Right ventricle myocardium superior (tissue), 1 donor: ENCODE measurements around the gene C8G. TPM values are rescaled to one million over a fixed set of nuclear protein-coding genes. Genes with fewer than 3 reads are reported as not detected.

Experiments
- ATAC-seq: fragments of 200-7000 bp; cut with Tn5 transposase; one replicate; pipeline ENCODE4 v1.9.1; 2020; ENCODE audit warnings: mild to moderate bottlenecking; ENCODE audit not compliant: poor library complexity
- DNase-seq: peaks from one replicate; pipeline ENCODE4 v3.0.0-alpha.2; 2020
- intact Hi-C: fragments of 100-400 bp; cut with DNase I; formaldehyde crosslinking; loops from one replicate; pipeline ENCODE4 v1.11.2; 2022
- total RNA-seq: library from RNA; stranded (reverse); fragmentation: NEBNext Ultra II Directional; extraction: Animal tissue kit (Norgen Biotek cat#: 25700); gene quantifications from one replicate; pipeline ENCODE4 v1.2.1, GENCODE V29; 2021
- donor health status: DM: no; HTN: yes; CAD: no; lungs with severe emphysema.

The C8G gene
- total RNA-seq, 1 donor from 2014 or later: 1.1 TPM

DNA sequence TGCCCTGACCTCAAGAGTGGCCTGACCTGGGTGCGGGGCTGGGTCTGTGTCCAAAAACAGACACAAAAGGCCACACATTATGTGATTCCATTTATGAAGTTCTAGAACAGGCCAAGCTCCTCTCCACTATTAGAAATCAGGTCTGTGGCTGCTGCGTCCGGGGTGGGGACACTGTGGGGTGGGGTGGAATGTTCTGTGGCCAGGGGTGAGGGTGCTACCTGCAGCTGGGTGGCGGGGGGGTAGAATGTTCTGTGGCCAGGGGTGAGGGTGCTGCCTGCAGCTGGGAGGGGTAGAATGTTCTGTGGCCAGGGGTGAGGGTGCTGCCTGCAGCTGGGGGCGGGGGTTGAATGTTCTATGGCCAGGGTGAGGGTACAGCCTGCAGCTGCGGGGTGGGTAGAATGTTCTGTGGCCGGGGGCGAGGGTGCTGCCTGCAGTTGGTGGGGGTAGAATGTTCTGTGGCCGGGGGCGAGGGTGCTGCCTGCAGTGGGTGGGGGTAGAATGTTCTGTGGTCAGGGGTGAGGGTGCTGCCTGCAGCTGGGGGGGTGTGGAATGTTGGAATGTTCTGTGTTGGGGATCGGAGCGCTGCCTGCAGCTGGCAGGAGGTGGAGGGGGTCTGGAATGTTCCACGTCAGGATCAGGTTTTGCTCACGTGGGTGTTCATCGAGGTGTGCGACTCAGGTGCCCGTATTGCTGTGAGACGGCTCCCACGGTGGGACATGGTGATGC lies 15.3 kb downstream of the C8G start:
- intact Hi-C loops: no loop called here
- ATAC-seq: no peak
- no peak for DNase-seq

DNA sequence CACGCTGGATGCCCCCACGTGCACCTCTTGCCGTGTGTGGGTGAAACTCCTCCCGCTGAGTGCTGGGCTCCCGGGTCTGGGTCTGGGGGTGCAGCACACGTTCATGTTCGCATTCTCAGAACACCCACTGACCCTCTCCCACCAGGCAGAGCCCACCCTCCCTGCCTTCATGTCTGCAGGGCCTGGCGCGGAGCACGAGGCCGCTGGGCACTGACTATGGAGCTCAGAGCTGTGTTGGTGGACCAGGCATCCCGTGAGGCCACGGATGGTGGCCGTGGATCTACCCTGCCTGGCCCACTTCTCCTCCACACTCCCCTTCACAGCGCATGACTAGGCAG lies 15.9 kb downstream of the C8G start:
- no peak for ATAC-seq
- no peak for DNase-seq
- intact Hi-C loops: no loop called here

DNA sequence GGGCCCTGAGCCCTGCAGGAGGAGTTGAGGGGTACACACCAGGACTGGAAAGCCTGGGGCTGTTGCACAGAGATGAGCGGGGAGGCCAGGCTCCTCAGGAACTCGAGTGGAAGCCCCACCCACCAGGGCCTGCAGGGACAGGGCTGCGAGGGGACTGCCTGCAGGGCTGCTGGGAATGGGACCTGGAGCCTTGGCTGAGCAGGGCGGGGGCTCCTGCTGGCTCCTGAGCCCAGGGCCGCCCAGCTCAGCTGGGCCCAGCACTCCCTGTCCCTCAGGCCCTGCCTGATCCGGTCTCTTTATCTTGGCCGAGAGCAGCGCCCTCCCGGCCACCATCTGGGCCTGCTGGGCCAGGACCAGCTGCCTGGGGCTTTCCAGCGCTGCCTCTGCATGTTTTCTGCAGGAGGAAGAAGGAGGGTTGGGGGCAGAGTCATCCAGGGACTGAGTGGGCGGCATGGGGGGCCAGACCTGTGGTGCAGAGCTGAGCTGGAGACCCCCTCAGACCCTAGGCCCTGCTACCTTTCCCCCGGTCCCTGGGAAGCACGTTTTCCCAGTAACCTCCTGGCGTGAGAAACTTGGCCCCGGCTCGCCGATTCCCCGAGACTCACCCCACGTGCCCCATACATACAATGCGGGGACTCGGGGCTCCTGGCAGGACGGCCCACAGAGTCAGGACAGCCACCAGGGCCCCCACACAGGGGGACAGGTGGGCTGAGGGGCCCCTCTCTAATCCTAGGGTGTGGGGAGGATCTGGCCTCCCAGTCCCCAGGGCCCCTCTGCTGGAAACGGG lies 16.4 kb downstream of the C8G start:
- DNase-seq: peak; percentile 80
- peak; percentile 77 for ATAC-seq
- intact Hi-C loops: no loop called here

GRCh38 chr9:136962163-136962562 lies 17.1 kb downstream of the C8G start:
- ATAC-seq: no peak
- intact Hi-C loops: no loop called here
- DNase-seq: no peak

- intact Hi-C loops: no loop called here
- DNase-seq (no peak), ATAC-seq (no peak)
Observed at GRCh38 chr9:136962701-136963248, 17.7 kb downstream of the C8G start.

- no peak for DNase-seq
- ATAC-seq: no peak
- intact Hi-C loops: no loop called here
Observed at GRCh38 chr9:136963341-136963740, 18.3 kb downstream of the C8G start.

- ATAC-seq: no peak
- DNase-seq: no peak
- intact Hi-C loops: no loop called here
Observed at GRCh38 chr9:136963751-136964150, 18.7 kb downstream of the C8G start.

GRCh38 chr9:136964171-136964689 lies 19.2 kb downstream of the C8G start:
- no peak for ATAC-seq
- DNase-seq: no peak
- intact Hi-C loops: no loop called here

DNA sequence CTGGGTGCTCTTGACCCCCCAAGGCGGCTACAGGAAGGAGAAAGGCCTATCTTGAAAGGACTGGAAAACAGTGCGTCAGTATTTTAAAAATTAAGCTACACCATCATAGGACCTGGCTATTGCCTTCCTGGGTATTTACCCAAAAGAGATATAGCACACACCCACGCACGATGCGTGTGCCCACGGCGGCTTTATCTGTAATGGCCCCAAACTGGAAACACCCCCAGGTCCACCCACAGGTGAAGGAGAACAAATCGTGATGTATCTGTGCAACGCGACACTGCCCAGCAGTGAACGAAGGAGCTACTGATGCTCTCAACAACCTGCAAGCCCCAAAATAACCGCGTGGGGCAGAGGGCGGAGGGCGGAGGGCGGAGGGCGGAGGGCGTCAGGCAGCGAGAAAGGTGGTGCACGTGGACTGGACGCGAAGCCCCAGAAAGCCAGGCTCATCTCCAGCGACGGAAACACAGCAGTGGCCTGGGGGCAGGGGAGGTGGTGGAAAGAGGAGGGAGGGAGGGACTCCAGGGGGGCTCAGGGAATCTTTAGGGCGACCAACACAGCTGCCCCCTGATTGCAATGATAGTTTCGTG lies 19.9 kb downstream of the C8G start:
- intact Hi-C loops: no loop called here
- no peak for DNase-seq
- ATAC-seq: no peak

- no peak for DNase-seq
- no peak for ATAC-seq
- intact Hi-C loops: no loop called here
Observed at GRCh38 chr9:136965771-136966484, 20.9 kb downstream of the C8G start.

- DNase-seq: no peak
- peak; percentile 55 for ATAC-seq
- intact Hi-C loops: no loop called here
Observed at GRCh38 chr9:136968333-136969127, 23.5 kb downstream of the C8G start.

DNA sequence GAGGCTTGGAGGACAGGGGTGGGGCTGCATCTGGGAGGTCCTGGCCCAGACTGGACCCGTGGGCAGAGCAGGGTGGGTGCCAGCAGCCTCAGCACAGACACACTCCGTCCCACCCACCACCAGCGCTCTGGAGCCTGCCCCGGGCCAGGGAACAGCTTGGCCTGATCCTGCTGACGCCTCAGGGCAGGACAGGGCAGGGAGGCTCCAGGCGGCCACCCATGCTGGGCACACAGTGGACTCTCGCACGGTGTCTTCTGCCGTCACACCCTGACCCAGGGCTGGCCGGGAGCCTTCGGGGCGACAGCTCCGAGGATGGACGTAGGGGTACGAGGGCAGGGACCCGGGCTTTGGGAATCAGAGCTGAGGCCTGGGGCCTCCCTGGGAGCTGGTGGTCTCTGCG lies 24.1 kb downstream of the C8G start:
- intact Hi-C loops: no loop called here
- no peak for DNase-seq
- peak; percentile 15 for ATAC-seq

DNA sequence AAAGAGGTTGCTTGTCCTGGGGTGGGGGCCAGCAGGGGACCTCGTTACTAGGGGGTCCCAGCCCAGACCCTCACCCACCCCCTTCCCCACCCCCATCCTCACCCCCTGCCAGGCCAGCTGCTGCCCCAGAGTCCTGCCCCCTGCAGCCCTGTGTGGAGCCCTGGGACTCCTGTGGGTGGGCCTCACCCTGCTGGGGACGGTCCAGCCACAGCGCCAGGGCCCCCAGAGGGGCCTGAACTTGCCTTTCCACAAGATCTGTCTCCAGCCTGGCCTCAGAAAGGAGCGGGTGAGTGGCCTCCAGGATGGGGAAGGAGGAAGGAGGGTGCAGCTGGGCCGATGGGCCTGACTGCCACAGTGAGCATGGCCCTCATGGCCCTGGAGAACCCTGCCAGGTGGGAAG lies 24.7 kb downstream of the C8G start:
- no peak for ATAC-seq
- intact Hi-C loops: no loop called here
- DNase-seq: no peak

DNA sequence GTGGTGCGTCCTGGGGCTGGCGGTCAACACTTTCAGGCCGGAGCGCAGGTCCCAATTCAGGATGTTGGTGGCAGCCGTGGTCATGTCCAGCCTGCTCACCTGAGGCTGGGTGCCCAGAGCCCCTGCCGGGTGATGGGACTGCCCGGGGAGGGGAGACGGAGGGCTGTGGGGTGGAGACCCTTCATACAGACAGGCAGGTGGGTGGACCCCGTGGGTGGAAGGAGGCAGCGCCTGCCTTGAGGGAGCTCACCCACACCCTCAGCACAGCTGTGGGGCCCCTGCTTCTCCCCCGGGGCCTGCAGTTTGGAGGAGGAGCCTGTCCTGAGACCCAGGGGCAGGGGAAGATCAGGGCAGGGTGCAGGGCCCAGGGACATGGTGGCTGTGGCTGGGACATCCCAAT lies 25.3 kb downstream of the C8G start:
- no peak for ATAC-seq
- intact Hi-C loops: no loop called here
- DNase-seq: no peak

DNA sequence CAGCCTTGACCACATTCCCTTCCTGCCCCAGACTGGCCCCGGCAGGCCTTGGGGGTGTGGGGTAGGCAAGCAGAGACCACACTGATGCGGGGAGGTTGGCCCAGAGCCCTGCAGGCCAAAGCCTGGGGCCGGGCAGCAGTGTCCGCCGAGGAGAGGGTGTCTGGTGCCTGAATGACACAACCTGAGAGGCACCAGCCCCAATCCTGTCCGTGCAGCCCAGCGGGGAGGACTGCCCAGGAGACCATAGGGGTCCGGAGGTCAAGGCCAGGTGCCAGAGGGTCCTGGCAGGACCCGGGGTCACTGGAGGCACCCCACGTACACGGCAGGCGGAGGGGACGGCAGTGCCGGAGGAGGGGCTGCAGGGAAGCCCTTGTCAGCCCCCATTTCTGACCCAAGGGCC lies 26.7 kb downstream of the C8G start:
- intact Hi-C loops: no loop called here
- DNase-seq (no peak), ATAC-seq (no peak)

GRCh38 chr9:136972335-136972734 lies 27.3 kb downstream of the C8G start:
- intact Hi-C loops: no loop called here
- ATAC-seq (no peak), DNase-seq (no peak)

DNA sequence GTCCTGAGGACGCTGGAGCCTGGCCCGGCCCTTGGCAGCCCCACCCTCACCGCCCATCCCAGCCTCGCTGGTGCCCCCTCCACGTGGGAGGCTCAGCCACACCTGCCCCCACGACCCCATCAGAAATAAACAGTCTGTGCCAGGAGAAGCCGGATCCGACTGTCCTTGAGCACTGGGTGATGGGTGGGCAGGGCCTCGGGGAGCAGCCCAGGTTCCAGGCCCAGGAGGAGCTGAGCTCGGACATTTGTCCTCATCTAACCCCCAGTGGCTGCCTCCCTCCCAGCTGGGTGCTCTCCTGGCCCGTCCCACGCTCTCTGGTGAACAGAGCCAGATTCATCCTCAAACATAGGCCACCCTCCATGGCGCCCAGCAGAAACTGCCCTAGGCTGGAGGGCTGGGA lies 27.7 kb downstream of the C8G start:
- intact Hi-C loops: no loop called here
- DNase-seq (no peak), ATAC-seq (no peak)
